Stimulated activated CD8-positive, alpha-beta memory T cell treated with anti-CD3 and anti-CD28 coated beads, Interleukin-4, amount 100 ng/mL, for 24 hours (primary cell): ENCODE results near the gene RBM48.
"Not testable (repeated sequence)": the region's sequence is repeated elsewhere in the genome, so short reads cannot be mapped to it uniquely, and the experiment has no call there.

Experiments used
- DNase-seq: peaks from one replicate; pipeline ENCODE4 v3.0.0-alpha.2; 2020; ENCODE audit warnings: low read depth

RBM48 gene

DNA sequence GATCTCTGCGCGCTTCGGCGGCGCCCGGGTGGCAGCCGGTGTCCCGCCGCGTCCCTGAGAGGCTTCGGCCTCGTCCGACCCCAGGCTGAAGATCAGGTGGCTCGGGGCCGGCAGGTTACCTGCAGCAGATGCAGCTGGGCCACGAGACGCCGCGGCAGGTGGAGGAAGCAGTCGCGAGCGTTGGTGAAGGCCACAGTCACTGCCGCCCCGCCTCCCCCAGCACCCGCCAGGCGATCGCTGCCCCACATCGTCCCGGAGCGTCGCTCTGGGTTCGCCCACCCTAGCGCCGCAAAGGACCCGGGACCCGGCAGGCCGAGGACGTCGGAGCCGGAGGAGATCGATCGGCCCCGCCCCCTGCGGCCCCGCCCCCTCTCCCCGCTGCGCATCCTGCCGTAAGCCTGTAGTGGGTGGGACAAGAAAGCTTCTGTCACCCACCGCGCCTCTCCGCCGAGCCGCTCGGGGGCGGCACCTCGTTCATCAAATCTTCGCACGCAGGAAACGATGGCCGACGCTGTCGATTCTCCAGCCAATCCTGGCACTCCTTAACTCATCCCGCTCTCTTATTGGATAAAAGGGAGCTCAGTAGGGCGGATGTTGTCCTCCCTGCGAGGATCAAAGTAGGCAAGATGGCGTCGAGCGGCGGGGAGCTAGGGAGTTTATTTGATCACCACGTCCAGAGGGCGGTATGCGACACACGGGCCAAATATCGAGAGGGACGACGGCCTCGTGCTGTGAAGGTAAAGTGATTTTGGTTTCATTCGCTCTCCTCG is at the start of gene RBM48, which contains the start of gene PEX1:
Gene RBM48 (plus strand): TSS at position 608 of the 770 bp plus-strand sequence. CDS start 19 bp downstream, at position 627.
Gene PEX1 (minus strand): TSS at position 333 of the 770 bp plus-strand sequence. CDS start 85 bp downstream, at position 248.
- DNase-seq: peak; percentile 93

DNA sequence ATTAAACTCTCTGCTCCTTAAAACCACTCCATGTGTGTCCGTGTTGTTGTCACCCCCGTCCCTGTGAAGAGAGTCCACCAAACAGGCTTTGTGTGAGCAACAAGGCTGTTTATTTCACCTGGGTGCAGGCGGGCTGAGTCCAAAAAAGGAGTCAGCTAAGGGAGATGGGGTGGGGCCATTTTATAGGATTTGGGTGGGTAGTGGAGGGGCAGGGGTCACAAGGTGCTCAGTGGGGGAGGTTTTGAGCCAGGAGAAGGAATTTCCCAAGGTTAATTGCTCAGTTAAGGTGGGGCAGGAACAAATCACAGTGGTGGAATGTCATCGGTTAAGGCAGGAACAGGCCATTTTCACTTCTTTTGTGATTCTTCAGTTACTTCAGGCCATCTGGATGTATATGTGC is 49.4 kb upstream of the RBM48 start:
- not testable (repeated sequence) for DNase-seq

DNA sequence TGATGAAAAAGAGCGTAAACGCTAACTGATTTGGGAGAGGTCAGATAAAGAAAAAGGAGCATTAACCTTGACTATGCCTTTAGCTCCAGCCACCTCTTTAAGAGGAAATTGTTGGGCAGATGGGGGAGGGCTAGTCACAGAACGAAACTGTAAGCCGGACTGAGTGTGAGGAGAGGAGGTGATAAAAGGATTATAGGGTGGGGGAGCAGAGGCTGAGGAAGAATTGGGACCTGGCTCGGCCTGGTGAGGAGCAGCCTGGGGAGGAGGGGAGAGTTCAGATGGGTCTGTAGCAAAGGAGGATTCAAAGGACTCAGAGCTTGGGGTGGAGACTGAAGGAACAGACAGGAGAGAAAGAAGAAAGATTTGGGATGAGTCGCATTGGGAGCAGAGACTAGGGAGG is 45.0 kb upstream of the RBM48 start:
- not testable (repeated sequence) for DNase-seq

DNA sequence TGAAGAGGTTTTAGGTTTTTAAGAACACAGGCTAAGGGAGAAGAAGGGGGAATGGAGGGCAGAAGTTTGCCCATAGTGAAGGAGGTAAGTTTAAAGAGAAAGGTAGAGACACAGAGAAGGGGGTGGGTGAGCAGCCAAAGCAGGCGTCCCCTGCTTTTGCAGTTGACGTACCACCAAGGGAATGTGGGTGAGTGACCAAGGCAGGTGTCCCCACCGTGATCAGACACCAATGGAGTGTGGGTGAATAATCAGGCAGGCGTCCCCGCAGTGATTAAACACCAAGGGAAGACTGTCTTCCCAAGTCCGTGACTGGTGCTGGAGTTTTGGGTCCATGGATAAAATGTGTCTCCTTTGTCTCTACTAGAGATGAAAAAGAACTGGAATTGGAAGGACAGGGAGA is 44.4 kb upstream of the RBM48 start:
- not testable (repeated sequence) for DNase-seq

DNA sequence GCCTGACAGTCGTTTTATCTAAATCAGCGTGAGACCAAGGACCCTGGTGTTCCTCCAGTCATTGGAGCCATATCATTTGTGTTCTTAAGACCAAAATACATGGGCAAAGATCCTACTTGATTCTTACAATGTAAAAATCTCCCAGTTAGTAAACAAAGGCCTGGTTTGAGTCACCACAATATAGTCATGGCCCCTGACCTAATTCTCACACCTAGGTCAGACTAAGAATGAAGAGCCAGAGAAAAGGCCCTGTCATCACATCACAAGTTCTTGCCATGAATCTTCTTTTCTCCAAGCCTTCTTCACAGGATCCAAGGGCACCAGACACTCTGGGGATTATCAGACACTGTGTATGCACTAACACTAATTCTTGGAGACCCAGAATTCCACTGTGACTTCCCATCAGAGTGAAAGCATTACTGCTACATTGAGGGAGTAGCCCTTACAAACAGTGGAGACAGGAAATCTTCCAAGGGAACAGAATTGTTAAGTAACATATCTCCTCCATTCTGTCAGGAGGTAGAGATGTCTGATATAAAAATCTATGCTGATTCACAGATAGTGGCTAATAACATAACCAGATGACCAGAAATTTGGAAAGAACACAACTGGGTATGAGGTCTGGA is 43.2 kb upstream of the RBM48 start:
- DNase-seq: no peak

DNA sequence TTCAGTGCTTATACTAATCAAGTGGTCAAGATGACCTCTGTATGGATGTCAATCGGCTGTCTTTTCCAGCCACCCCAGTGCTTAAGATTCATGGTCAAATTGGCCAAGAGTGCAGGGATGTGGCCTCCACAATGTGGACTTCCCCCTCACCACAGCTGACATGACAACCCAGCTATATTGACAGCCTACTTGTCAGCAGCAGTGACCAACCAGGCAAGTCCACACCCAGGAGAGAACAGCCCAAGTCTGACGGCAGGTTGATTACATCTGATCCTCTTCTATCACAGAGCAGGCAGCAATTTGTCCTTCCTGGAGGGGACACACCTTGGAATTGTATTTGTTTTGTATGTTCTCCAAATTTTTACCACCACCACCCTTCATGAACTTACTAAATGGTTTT is 42.6 kb upstream of the RBM48 start:
- DNase-seq: no peak

DNA sequence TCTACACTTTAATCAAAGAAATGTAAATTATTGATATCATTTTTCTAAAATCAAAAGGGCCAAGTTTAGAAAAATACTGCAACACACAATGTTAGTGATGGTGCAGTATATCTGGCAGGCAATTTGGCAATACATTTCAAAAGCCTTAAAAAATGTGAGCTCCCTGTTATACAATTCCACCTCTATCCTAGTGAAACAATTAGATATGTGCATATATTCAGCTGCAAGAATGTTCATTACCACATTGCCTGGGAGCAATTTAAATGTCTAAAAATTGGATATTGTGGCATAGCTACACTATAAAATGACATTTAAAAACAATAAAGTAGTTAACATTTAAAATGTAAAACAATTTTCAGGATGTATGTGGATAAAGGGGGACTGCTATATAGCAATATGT is 40.8 kb upstream of the RBM48 start:
- DNase-seq: no peak

DNA sequence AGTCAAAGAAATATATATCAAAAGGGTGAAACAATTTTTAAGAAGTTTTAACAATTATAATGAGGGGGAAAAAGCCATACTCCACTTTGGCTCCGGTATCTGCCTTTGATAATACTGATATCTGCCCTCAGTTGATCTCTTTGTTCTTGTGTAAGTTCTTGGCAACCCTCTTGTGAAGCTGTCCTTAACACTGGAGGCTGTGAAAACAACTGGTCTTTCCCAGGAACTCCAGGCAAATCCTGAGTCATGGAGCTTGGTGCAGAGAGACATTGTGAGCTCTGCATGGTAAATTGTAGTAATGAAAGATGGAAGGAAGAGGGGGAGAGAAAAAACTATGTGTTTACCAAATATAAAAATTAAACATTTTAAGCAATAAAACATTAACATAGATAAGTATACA is 39.0 kb upstream of the RBM48 start:
- DNase-seq: no peak

DNA sequence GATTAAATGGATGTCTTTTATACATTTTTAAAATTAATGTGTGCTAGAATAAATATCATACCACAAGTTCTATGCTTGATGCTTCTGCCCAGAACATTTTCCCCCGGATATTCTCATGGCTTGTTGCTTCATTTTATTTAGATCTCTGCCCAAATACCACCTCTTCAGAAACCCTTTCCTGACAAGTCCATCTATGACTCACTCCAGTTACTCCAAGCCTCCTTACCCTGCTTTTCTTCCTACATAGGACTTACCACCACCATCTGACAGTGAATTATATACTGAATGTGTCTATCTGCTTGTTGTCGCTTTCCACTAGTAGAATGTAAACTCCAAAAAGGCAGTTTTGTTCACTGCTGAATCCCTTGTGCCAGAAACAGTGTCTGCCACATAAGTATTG is 31.7 kb upstream of the RBM48 start:
- no peak for DNase-seq

DNA sequence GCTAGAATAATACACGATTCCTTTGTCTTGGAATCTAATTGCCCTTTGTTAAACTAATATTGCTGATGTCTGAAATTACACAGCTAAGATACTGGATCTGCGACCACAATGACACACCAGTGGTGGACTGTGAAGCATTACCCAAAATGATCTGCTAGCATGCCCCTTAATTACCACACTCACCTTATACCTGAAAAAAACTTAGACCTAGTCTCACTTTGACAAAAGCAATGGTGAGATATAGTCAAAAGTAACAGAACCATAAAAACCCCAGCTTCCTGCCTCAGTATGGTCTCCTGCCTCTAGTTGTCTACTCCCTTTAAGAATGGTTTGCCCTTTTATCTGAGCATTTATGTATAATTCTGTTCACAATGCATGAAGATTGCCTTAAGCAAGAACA is 30.0 kb upstream of the RBM48 start:
- DNase-seq: no peak

DNA sequence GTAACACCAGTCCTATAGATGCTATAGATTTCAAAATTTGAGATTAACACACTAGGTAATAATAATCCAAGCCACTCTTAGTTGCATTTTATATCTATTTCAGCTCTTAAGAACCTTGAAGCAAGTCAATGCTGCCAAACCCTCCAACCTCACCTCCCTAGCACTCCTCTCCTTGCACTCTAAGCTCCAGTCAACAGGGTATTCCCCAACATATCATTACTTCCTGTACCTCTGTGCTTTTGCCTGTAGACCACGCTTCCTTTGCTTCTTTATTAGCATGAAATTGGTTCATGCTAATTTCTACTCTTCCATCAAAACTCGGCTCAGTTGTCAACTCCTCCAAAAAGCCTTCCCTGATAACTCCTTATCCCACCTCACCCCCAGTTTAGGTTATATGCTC is 24.8 kb upstream of the RBM48 start:
- DNase-seq: no peak

DNA sequence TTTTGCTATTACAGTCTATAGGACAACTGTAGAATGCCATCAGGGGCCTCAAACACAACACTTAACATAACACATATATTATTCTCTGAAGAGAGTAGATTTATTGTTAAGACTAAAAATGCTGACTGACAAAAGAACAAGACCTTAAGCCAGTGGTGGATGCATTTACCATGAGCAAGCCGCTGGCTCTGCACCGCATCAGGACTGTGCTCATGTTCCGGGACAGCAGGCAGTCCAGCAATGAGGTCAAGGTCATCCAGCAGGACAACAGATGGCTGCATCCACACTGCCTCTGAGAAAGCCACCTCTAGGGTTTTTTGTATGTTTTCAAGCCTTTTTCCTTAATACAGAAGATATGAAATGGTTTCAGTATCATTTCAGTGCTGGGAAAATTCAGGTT is 24.0 kb upstream of the RBM48 start:
- DNase-seq: no peak

DNA sequence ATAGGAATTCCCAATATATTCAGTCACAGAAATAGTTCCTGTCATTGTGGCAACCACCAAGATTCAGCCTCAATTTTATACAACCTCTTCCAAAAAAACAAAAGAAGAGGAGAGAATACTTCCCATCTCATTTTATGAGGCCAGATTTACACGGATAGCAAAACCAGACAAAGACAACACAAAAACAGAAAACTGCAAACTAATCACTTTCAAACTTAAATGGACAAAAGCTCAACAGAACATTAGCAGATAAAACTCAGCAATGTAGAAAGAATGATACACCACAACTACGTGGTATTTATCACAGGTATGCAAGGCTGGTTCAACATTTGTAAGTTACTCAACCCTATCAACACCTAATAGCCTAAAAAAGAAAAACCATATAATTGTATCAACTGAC is 22.2 kb upstream of the RBM48 start:
- no peak for DNase-seq

DNA sequence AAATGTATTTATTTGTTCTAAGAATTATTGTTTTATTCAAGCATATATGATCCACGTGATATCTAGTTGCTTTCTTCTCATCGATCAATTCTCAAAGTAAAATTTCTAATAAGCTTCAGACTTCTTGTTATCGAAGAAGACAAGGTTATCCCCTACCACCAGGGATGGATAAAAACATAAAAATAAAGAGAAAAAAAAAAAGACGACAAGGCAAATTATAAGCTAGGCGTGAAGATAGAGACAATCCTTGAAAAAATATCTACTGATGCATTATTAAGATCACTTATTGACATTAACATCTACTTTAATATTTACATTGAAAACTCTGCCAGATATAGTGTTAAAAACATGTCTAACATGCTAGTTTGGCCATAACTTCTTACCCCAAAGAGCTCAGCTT is 19.6 kb upstream of the RBM48 start:
- DNase-seq: no peak

DNA sequence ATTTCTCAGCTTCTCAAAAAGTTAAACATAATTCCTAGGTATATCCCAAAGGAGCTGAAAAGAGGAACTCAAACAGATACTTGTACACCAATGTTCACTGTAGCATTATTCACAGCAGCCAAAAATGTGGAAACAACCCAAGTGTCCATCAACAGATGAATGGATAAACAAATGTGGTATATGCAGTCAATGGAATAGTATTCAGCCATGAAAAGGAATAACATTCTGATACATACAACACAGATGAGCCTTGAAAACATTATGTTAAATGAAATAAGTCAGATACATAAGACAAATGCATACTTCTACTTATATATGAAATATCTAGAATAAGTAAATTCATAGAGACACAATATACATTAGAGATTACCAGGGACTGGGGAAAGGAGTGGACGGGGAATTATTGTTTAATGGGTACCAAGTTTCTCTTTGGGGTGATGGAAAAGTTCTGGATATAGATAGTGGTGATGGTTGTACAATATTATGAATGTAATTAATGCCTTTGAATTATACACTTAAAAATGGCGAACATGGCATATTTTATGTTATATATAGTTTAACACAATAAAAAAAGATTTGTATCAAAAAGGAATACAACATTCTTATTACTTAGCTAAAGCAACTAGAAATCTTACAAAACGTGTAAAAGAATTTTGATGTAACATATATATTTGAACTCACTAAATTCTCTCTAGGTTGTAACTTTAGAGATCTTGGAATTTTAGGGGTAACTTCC is 15.3 kb upstream of the RBM48 start:
- DNase-seq: no peak

DNA sequence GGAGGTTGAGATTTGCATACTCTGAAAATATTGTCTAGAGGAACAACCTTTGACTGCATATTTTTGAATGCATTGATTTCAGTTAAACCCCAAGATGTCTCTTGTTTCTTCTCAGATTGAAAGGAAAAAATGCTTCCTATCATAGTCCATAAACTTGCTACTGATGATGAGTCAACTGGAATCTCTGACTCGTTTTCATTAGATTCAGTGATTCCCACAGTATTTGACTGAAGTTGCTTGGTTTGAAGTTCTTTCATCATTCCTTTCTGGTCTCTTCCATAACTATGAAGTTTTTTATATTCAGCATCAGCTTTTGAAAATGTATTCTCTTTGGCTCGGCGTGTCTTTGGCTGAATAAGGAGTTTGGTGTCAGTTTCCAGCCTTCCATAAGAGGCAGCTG is 11.0 kb upstream of the RBM48 start:
- DNase-seq: no peak

DNA sequence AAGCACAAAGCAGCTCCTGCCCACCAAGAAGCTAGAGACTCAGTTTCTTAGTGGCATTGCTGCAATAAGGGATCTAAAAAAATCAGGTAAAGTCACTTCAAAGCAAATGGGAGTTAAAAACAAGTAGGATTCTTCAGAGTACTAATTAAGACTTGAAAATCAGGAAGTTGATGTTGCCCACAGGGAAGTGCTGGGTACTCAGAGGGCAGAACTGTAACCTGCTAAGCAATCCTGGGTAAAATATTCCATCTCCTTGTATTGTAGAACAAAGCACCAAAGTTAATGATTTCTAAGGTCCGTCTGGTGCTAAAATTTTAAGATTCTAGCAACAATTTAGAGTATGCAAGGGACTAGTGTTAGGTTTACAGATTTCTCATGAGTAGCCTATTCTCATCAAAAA is 8.6 kb upstream of the RBM48 start:
- DNase-seq: no peak

DNA sequence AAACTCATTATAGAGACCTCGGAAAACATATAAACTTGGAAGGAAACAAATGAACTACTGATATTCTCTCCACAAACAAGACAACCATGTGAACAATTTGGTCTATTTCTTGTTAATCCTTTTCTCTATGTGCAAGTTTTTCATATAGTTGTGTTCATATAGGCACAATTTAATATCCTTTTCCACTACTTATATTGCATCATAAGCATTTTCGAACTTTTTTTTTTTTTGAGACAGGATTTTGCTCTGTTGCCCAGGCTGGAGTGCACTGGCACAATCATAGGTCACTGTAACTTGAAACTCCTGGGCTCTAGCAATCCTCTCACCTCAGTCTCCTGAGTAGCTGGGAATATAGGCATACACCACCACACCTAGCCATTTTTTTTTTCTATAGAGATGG is 5.5 kb upstream of the RBM48 start:
- no peak for DNase-seq

DNA sequence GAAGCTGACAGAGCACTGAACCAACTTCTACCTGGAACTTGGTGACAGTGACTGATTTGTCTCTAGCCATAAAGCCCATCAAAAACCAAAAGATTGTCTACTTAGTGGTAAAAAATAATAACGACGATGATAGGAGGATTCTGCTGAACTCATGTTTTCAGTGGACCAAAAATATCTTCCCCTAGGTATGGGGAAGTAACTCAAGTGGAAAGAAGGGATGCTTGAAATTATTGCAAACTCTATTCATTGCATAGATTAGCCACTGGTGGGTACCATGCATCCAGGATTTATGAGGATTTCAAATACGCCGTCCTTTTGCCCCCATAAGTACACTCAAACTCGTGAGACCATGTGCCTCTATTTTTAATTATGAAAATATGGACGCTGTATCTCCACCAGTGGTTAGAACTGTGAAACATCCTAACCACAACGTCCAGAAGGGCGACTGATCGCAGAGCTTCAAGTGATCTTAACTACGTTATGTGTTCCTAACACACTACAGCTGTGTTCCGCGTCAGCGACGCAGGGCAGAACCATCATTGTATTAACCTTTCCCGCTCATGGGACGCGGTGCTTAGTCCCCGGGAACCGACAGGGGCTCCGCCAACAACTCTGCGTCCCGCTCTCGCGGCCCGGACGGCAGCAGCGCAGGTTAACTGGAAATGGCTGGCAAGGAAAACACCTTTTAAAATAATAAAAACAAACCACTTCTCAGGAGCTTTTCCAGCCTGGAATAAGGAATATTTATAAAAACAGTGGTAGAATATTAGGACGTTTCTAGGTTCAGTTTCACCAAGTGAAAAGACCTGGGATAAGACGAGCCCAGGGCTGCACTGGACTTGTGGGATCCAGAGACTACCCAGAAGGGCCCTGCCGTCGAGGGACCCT is 1.1 kb upstream of the RBM48 start:
- DNase-seq: peak; percentile 24

DNA sequence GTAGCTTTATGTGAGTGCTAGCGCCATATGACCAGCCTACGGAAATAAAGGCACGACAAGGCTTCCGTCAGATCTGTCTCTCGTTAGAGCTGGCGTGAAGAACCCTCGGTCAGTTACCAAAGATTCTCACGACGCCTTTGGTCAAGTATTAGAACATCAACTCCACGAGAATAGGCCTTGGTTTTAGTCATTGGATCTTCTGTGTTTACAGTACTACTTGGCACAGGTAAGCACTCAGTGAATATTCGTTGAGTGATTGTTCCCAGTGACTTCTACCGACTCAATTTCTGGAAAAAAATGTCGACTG is 316 bp downstream of the RBM48 start:
- DNase-seq: no peak

DNA sequence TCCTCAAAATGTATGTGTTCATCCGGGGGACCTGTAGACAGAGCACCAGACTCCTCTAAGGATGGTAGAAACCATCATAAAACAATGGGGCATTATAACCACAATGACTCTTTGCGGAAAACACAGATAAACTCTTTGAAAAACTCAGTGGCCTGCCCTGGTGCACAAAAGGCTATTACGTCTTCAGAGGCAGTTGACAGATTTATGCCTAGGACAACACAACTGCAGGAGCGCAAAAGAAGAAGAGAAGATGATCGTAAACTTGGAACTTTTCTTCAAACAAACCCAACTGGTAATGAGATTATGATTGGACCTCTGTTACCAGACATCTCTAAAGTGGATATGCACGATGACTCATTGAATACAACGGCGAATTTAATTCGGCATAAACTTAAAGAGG is 6.0 kb downstream of the RBM48 start:
- no peak for DNase-seq

DNA sequence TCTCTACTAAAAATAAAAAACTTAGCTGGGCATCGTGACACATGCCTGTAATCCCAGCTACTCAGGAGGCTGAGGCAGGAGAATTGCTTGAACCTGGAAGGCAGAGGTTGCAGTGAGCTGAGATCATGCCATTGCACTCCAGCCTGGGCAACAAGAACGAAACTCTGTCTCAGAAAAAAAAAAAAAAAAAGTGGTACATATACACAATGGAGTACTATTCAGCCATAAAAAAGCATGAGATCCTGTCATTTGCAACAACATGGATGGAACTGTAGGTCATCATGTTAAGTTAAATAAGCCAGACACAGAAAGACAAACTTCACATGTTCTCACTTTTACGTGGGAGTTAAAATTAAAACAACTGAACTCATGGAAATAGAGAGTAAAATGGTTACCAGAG is 14.9 kb downstream of the RBM48 start:
- DNase-seq: not testable (repeated sequence)
